GM19043 (cell line): ENCODE measurements around the gene MICAL1.

Experiments
- ATAC-seq: cut with Tn5 transposase; IDR thresholded peaks from one replicate; pipeline ENCODE4 v1.9.1; 2021; ENCODE audit warnings: low read depth; ENCODE audit not compliant: unreplicated experiment

Gene MICAL1

DNA sequence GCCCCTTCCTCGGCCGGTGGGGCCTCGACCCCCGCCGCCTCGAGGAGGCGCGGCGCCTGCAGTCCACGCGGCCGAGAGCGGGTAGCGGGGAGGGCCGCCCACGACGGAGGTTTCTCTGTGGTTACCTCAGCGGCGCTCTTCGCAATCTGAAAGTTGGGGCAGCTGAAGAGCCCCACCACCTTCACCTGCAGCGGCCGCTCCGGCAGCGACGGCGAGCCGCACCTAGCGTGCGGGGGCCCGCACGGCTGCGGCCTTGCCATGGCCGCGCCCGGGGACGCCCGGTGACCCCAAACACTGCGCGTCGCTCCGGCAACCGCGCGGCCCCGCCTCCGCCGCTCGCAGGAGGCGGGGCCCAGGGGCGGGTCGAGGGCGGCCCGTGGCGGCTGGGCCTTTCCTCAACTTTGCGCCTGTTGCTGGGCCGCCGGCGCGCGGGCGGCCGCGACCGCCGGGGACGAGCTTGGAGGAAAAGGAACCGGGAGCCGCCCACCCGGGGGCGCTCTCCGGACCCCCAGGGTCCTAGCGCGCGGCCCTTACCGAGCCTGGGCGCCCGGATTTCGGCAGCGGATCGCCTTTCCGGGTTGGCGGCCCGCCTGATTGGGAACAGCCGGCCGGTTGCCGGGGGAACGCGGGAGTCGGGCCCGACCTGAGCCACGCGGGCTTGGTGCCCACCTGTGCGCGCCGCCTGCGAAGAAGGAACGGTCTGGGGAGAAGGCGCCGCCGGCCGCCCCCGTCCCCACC is 15.1 kb downstream of the MICAL1 start, which contains the start of the genes PPIL6 and SMPD2:
PPIL6 (minus strand) TSS at position 298 of the 738 bp plus-strand sequence; CDS start at position 260, 38 bp downstream.
SMPD2 (plus strand) TSS at position 394 of the 738 bp plus-strand sequence. CDS start 398 bp downstream, outside the sequence.
- ATAC-seq: peak; percentile 88

DNA sequence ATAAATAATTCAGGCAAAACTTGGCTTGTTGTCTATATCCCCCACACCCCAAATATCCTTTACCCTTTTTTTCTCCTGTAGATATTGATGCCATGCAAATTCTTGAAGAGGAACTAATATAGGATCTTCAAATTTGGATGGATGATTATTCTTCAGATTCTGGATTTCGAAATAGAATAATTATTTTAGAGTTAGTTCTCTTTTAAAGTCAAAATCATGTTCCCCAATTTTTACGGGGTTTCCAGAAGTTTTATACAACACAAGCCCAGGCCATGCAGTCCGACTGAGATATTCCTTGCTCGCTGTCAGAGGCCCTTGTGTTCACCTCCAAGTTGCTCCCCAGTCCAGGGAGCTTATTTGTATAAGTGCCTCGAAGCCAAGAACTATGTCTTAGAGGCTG is 19.5 kb downstream of the MICAL1 start:
- no peak for ATAC-seq

DNA sequence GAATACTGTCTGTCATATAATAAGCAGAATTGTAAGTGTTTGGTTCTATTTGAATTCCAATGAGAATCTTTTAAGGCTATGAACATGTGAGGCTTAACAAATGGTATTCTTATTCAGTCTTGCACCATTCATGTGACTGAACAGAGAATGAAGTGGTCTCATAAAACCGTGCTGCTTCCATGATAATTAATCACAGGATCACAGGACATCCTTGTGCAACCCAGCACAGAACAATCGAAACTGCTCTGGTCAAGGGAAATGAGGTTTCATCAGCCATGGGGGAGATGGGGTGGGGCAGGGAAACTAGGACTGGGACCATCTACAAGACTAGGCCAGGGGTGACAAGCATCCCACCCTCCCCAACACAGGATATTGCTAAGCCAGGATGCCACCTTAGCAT is 21.1 kb downstream of the MICAL1 start:
- no peak for ATAC-seq

DNA sequence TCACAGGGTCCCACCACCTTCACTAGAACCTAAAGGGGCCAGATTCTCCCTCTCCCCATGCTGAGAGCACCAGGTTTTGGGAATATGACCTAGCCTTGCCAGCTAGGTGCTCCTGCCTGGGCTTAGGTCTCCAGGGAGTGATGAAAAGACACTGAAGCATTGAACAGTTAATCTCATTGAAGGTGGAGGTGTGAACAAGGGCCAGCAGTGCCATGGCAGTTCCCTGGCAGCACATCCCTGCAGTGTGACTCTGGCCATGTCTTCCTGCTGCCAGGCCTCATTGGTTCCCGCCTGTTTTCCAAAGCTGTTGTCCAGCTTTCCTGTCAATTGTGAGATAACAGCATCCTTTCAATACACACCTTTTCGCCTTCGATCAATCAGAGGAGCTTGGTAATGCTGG is 26.1 kb downstream of the MICAL1 start:
- no peak for ATAC-seq

DNA sequence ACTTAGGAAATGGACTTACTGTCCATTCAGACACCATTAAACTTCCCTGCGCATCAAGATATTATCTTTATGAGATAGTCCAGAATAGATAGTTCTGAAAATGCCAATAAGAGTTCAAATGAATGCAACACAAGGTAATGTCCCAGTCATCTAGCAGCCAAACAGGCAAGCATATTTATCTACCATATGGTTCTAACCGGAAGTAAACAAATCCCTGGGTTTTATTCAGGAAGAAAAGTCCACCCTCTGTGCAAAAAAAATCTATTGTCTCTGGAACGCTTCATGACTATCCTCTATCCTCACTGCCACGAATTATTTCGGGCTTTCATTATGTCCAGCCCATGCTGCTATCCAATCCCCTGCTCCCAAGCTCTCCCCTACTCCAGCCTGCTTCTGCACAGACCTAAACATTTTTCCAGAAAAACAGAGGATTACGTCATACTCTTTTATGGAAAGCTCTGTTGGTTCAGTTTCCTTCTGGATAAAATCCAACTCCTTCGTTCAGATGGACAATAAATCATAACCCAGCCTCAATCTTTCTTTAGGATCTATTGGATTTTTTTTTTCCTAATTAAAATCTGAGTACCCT is 26.6 kb downstream of the MICAL1 start:
- ATAC-seq: no peak

DNA sequence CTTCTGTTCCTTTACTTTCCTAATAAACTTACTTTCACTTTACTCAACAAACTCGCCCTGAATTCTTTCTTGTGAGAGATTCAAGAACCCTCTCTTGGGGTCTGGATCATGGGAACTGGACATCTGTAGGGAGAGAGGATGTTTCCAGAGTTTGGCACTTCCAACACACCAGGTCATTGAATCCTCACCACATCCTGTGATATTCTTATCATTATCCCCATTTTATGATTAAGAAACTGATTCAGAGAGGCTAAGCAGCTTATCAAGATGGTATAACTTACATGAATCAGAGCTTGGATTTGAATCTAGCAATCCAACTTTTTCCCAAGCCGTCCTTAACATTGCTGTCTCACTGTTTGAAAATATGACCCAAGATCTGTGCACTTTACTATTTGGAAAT is 30.6 kb downstream of the MICAL1 start:
- no peak for ATAC-seq

DNA sequence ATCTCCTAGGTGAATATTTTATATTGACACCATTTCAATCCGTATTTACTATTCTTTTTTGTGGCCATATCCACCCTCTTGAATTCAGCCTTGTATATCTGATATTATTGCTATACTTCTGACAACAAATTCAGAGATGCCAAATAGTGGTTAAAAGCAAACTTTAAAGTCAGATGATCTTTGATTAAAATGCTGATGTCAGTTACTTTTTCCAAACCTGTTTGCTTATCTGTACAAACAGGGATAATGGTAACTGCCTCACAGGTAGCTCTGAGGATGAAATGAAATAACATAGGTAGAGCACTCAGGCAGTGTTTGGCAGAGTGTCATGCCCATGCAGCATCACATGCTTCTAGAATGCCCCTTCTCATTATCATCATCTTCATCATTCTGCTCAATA is 34.4 kb downstream of the MICAL1 start:
- no peak for ATAC-seq

DNA sequence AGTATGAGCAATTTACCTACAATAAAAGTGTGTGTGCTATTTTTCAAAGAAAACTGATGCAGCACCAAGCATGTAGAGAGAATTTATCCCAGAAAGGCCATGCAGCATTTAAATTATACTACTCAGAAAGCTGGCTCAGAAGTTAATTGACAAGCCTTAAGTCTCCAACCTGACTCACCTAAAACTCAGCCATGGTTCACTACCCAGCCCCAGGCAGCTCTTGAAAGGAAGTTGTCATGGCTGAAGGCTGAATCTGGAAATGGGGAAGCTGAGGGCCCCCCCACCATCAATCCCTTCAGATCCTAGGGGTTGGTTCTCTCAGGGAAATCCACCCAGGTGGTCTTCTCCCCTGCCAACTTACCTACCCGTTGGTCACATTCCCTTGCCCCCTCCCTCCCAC is 34.8 kb downstream of the MICAL1 start:
- no peak for ATAC-seq

DNA sequence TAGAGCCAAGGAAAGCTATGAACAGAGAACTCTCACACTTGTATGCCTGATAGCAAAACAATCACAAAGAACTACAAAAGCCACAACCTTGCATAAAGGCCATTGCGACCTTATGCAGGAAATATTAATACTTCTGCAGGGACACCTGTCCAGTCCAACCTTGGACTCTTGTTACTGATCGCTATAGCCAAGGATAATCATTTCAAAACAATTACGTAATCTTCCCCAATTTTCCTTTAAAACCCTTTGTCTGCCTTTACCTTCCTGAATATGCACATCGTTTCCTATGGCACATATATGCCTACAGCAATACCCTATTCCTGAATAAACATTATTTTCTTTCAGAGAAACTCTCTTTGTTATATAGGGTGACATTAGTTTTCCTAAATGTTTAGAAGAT is 37.9 kb downstream of the MICAL1 start:
- ATAC-seq: no peak

DNA sequence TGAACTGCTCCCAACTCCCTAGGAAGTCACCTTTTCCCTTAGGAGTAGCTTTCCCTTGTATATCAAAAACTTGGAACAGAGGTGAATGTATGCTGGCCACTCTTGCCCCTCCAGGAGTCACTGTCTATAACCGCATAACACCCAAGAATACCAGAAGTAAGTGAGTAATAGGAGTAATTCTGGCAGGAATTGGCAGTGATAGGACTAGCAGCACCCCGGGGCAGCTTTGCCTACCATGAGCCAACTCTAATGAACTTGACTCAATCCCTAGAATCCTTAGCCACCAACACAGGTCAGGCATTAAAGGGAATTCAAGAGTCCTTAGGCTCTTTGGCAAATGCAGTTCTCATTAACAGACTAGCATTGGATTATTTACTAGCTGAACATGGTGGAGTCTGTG is 44.5 kb downstream of the MICAL1 start:
- no peak for ATAC-seq

DNA sequence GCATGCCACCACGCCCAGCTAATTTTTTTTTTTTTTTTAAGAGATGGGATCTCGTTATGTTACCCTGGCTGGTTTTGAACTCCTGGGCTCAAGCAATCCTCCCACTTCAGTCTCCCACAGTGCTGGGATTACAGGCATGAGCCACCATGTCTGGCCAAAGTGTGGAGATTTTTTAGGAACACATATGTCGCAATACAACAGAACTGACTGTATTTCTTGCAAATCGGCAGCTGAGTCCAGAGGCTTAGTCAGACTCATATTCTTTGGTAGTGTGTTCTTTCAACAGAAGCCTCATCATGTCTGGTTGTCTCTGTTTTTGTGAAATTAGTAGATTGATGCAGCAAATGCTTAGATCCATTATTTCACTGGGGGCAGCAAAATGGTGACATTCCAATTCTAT is 49.4 kb downstream of the MICAL1 start:
- ATAC-seq: no peak

DNA sequence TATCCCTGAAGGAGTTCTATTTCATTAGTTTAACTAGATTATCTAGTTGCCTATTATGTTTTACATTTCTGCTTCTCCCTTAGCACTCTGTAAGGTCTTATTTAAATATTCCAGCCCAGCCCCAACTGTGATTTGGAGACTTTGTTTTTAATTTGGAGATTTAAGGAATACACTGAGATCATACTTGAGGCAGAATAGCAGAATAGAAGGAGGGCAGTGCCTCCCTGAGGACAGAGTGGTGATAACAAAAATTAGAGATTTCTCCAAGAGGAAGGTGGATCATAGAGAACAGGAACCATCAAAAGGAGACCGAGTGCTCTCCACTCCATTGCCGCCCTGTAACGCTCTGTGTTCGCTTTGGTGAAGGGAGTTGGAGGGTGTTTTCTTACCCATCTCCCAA is 58.6 kb downstream of the MICAL1 start:
- ATAC-seq: no peak

DNA sequence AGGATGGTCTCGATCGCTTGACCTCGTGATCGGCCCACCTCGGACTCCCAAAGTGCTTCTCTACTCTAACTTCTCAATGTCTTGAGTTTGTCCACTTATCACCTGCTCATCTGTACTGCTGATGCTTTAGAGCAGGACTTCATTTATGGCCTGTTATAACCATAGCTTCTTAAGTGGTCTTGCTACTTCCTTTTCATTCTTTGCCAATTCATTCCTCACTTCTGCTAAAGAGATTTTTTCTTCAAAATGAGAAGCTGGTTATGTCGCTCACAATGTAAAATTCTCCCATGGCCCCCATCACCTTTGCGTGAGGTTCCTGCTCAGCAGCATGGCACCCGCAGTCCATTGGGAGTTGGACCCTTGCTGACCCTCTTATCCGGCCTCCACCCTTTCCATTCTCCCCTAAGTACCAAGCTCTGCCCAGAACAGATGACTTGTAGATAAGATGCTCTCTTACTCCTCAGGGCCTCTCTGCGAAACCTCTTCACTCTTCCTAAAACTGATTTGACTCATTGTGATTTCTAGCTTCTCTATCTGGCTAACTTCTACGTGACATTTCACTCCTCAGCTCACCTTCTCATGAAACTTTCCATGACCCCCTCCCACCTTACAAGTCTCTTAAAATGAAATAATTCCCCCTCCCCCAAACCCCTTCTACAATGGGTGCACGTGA is 59.4 kb downstream of the MICAL1 start:
- no peak for ATAC-seq
